Renal cortex interstitium (tissue), 11 donors: ENCODE results near the gene SDK1. TPM values are rescaled to one million over a fixed set of nuclear protein-coding genes. Genes with fewer than 3 reads are reported as not detected.
"Not testable (repeated sequence)": the region's sequence is repeated elsewhere in the genome, so short reads cannot be mapped to it uniquely, and the experiment has no call there.

ENCODE experiments used
- DNase-seq, 11 donors: peaks; one replicate each; pipeline ENCODE4 v3.0.0-alpha.2; 2013; ENCODE audit warnings: low read depth in 9 of 11, low spot score in 4 of 11; ENCODE audit errors: extremely low read depth in 1 of 11
- polyA plus RNA-seq, 3 donors: library from polyadenylated mRNA; unstranded; fragments of 120-200 nt; gene quantifications; one replicate each; pipeline ENCODE4 v1.2.1, GENCODE V29; 2013; ENCODE audit not compliant: insufficient read length in 3 of 3

The SDK1 gene
- polyA plus RNA-seq, 3 donors = 5.9 to 9.1 (median 7.6) TPM

- no peak for DNase-seq
Measured at GRCh38 chr7:3549601-3550000, 248.5 kb downstream of the SDK1 start.

DNA sequence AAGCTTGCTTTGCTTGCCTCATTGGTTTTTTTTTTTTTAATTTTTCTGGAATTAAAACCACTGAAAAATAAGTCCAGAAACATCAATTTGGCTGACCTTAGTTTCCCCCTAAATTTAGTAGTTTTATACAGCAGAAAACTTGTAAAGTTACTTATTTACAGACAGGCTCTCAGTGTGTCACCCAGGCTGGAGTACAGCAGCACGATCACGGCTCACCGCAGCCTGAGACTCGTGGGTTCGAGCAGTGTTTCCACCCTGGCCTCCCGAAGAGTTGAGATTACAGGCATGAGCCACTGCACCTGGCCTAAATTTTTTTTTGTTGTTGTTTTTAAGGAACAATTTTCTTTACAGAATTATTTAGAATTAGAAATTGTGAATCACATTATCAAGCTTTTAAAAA, 250.5 kb downstream of the SDK1 start:
- DNase-seq = no peak

DNA sequence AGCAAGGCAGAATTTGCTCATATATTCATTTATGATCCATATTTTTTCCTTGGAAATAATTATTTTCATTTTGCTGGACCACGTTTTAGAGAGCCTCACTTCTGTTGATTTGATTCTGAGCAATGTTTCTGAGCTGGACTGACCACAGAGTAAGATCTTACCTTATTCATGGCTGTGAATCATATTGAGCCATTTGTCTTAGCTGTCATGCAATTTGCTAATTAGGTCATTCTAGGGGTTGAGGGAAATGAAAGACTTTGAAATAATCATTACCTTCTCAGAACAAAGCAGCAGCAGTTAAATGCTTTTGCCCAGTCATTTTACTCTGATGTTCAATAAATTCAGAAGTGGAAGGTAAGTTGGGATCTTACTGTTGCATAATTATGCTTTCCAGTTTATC, 251.4 kb downstream of the SDK1 start:
- DNase-seq = no peak

DNA sequence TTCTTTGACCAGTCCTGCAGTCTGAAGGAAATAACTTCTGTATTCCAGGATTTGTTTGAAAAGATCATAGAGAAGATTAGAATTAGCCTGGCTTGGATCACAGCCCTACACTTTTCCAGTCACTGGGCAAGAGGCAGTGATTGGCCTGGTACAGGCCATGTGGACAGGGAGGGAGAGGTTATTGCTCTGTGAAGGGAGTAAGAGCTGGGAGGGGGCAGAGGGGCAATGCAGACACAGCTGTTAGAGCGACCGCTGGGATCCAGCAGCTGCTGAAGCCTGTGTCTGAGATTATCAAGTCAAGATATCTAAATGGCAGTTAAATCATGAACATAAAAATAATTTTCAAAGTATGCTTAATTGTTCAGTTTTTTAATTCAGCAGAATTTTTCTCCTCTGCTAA, 257.3 kb downstream of the SDK1 start:
- DNase-seq = peak in 2 of 11 donors; percentile 41 to 43

- no peak for DNase-seq
Measured at GRCh38 chr7:3559278-3559677, 258.2 kb downstream of the SDK1 start.

DNA sequence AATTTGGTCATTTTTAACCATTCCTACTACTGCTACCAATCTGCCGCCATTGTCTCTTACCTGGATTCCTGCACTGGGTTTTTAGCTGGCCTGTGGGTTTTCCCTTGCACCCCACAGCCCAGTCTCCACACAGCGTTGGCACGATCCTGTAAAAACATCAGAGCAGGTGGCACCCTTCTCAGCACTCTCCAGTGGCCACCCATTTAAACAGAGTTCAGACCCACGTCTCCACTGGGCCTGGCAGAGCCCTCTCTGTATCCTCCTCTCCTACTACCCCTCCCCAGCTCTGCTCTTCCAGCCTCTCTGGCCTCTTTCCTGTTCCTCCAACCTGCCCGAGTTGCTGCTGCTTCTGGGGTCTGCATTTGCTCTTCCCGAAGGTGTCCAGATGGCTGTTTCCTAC, 259.4 kb downstream of the SDK1 start:
- no peak for DNase-seq

GRCh38 chr7:3561932-3562331, 260.9 kb downstream of the SDK1 start:
- DNase-seq = no peak

DNA sequence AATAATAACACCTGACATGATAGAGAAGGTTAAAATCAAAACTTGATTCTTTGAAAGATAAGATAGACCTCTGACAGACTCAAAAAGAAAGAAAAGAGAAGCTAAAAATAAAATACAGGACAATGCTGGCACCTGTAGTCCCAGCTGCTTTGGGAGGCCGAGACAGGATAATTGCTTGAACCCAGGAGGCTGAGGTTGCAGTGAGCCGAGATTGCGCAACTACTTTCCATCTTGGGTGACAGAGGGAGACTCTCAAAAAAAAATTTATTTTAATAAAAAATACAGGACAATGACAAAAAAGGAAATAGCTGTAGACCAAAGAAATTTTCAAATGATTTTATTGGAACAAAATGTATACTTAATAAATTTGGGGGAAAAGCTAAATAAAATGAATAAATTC, 263.2 kb downstream of the SDK1 start:
- no peak for DNase-seq

DNA sequence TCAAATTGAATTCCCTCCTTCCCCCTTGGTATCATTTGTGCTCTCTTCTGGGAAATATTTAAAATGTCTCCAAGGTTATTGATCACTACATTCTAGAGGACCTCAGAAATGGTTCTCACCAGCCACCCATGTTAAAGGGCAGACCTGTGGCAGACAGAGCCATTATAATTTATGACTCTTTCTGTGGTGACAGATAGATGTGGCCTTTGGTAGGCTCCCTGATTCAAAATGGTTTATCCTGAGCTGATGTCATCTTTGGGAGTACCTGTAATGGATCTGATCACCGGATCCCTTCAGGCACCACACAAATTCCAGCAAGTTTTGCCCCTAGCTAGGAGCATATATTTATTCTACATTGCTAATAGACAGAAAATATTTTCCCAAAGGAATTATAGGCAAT, 267.5 kb downstream of the SDK1 start:
- DNase-seq = no peak

DNA sequence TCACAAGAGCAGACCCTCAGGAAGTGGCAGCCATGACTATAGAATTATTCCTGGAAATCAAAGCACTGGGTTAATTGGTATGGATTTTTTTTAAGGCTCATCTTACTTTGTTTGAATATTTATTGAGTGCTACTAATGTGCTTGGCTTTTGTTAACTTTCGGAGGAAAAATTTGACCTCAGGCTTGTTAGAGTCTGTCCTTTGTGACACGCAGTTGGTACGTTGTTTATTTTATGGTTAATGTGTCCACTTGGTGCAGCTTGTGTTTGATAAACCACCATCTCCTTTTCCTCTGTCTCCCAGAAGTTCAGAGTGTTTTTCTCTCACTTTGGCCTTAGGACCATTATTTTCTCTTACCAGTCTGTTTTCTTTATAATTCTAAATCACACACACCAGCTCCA, 268.6 kb downstream of the SDK1 start:
- DNase-seq = no peak

GRCh38 chr7:3573151-3573550, 272.1 kb downstream of the SDK1 start:
- DNase-seq = no peak

DNA sequence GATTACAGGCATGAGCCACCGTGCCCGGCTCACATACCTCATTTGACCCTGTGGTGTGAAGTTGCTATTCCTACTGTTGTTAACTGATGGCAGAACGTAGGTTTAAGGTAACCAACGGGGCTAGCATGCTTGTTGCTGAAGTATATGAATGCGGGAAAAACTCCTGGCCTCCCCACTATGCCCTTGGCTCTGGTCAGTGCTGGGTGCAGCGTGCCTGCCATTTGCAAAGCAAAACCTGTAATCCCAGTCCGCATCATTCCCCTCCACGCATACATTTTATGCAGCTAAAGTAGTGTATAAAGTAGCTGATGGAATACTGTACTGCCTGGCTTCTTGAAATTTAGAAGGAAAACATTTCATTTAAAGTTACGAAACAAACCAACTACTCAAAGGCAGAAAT, 273.3 kb downstream of the SDK1 start:
- no peak for DNase-seq

GRCh38 chr7:3575753-3576531, 274.9 kb downstream of the SDK1 start:
- no peak for DNase-seq

GRCh38 chr7:3578399-3578798, 277.3 kb downstream of the SDK1 start:
- no peak for DNase-seq

GRCh38 chr7:3579638-3580219, 278.7 kb downstream of the SDK1 start:
- no peak for DNase-seq

DNA sequence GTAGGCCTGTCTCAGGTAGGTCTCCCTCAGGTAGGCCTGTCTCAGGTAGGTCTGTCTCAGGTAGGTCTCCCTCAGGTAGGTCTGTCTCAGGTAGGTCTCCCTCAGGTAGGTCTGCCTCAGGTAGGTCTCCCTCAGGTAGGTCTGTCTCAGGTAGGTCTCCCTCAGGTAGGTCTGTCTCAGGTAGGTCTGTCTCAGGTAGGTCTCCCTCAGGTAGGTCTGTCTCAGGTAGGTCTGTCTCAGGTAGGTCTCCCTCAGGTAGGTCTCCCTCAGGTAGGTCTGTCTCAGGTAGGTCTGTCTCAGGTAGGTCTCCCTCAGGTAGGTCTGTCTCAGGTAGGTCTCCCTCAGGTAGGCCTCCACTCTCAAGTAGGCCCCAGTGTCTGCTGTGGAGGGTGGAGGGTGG, 281.1 kb downstream of the SDK1 start:
- not testable (repeated sequence) for DNase-seq

DNA sequence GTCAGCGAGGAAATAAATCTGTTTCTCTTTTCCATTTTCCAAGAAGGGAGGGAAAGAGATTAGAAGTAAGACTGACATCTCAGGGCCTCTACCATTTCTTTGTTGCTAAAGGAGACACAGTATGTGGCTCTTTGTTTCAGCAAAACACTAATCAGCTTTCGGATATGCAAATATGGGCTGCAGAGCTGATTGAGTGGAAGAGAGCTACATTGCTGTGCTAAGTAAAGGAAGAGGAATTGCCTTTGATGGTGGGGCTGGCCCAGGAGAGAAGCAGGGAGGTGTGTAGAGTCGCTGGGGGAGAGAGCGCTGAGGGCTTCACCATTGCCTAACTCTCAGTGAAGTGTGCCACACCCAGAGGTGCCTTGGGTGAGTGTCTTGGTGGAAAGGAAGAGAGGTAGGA, 284.8 kb downstream of the SDK1 start:
- no peak for DNase-seq

DNA sequence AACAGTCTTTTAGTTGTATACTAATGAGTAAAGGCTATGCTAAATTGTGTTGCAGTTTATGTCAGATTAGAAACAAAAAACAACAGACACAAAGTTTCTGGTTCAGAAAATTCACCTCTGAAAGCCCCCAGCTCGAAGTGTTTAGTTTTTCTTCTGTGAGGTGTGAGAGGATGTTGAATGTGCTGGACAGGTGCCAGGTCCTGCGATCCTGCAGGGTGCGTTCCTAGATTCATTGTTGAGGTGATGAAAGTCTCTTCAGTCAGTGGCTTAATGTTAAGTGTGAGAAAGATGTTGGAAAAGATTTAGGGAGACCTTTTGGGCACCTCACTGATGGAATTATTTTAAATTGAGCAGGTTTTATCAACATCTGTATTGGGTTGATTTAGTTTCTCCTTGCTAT, 287.3 kb downstream of the SDK1 start:
- DNase-seq = no peak

GRCh38 chr7:3589752-3590151, 288.7 kb downstream of the SDK1 start:
- DNase-seq = no peak

GRCh38 chr7:3591219-3591618, 290.2 kb downstream of the SDK1 start:
- DNase-seq = no peak

GRCh38 chr7:3591944-3592343, 290.9 kb downstream of the SDK1 start:
- DNase-seq = no peak
